IPS-15b (cell line): ENCODE data around the gene OLFML1.
"Not testable (repeated sequence)": the region's sequence is repeated elsewhere in the genome, so short reads cannot be mapped to it uniquely, and the experiment has no call there.

ENCODE experiments used
- H3K27me3 ChIP-seq: one replicate; pipeline ENCODE4 v1.6.1; 2013; ENCODE audit warnings: low read length; ENCODE audit not compliant: control insufficient read depth, insufficient read depth
- H3K36me3 ChIP-seq: one replicate; pipeline ENCODE4 v1.6.1; 2013; ENCODE audit warnings: low read length; ENCODE audit not compliant: control insufficient read depth, insufficient read depth
- H3K4me1 ChIP-seq: one replicate; pipeline ENCODE4 v1.6.1; 2013; ENCODE audit warnings: mild to moderate bottlenecking, low read length; ENCODE audit not compliant: control insufficient read depth, insufficient read depth
- H3K4me3 ChIP-seq: one replicate; pipeline ENCODE4 v1.5.1; 2013; ENCODE audit warnings: low read depth, low read length
- H3K9ac ChIP-seq: one replicate; pipeline ENCODE4 v1.6.1; 2013; ENCODE audit warnings: low read depth, mild to moderate bottlenecking, low read length
- H3K9me3 ChIP-seq: one replicate; pipeline ENCODE4 v1.6.1; 2013; ENCODE audit warnings: mild to moderate bottlenecking, low read length; ENCODE audit not compliant: control insufficient read depth, insufficient read depth

Gene OLFML1

DNA sequence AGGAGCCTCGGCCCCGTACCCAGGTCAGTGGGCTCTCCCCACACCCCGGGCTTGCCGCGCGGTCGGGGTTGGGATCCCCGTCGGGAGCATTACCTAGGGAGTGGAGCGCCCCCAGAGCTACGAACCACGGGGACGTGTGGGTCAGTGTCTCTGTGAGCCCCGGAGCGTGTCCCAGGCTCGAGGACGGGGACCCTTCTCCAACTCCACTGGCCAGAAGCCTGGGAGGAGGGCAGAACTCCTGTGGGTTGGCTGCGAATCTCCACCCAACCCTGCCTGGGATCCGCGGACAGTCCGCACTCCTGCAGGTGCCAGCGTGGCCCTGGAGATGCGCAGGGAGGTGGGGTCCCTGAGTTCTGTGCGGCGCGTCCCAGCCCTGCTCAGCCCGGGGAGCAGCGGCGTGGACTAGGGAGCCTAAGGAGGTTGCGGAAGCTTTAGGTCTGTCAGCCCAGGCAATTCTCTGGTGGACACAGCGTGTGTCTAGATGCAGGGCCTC lies 28.8 kb downstream of the OLFML1 start:
- H3K36me3 ChIP-seq = no peaks in the 10 kb centered on the region
- H3K9me3 ChIP-seq = no peaks in the 10 kb centered on the region
- peaks cover 5% of the 10 kb centered on the region for H3K4me1 ChIP-seq
- H3K27me3 ChIP-seq = peaks cover 16% of the 10 kb centered on the region
- peak overlapping the region; percentile 70 for H3K9ac ChIP-seq
- peak overlapping the region; percentile 85 for H3K4me3 ChIP-seq

DNA sequence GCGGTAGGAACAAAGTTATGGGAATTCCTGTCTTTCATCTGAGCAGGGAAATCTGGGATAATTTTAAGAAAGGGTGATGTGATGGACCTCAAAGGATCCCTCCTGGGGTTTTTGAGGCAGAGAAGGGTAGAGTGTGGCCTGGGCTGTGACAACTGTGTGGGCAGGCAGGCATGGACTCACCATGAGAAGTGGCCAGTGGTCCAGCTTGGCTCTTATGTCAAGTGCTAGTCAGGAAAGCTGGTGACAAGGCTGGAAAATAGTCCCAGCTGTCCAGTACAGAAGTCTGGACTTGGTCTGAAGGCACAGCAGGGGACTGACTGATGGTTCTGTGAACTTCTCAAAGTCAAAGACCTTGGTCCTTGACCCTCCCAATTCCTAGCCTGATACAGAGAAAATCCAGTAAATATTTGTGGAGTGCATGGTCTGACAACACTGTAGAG lies 30.2 kb downstream of the OLFML1 start:
- H3K9me3 ChIP-seq = no peaks in the 10 kb centered on the region
- peaks cover 5% of the 10 kb centered on the region for H3K4me1 ChIP-seq
- peaks cover 16% of the 10 kb centered on the region for H3K27me3 ChIP-seq
- H3K36me3 ChIP-seq = no peaks in the 10 kb centered on the region
- no peak overlapping the region for H3K9ac ChIP-seq
- H3K4me3 ChIP-seq = no peak overlapping the region

DNA sequence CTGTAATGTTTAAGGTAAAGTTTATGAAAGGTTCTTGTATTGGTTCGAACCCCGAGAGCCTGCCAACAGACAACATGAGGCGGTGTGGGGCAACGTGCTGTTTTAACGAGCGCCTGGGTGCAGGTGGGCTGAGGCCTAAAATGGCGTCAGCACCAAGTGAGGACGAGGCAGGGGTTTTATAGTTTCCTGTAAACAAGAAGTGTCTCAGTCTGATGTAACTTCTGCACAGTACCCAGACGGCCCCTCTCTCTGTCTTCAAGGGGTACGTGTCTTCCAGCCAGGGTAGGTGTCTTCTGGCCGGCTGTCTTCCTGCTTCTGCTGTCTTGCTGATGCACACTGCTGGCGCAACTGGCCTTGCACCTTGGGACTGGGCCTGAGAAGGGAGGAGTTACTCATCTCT lies 31.2 kb downstream of the OLFML1 start:
- H3K9ac ChIP-seq = no peak overlapping the region
- H3K27me3 ChIP-seq = peaks cover 16% of the 10 kb centered on the region
- H3K4me1 ChIP-seq = peaks cover 5% of the 10 kb centered on the region

DNA sequence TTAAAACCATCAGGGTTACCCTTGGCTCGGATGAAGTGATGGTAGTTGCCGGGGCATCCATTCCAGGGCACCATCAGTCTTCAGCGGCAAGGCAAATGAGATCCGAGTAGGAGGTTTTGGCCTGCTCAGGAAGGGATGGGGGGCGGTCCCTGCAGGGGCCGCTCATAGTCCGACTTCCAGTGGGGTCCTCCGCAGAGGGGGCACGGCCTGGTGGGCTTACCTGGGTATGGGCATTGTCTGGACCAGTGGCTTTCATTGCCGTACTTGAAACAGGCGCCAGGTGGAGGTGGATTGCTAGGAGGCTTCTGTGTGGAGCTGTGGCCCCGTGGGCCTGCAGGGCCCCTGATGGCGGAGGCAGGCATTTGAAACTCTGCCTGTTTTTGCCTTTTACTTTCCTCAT lies 32.4 kb downstream of the OLFML1 start:
- not testable (repeated sequence) for H3K36me3 ChIP-seq, H3K4me1 ChIP-seq, H3K9ac ChIP-seq, H3K4me3 ChIP-seq, H3K9me3 ChIP-seq
- H3K27me3 ChIP-seq = peaks cover 16% of the 10 kb centered on the region

More for the DNA sequence above, 31.2 kb downstream of the OLFML1 start:
- Histone ChIP-seq H3K36me3 (no peaks in the 10 kb centered on the region), H3K4me3 (no peak overlapping the region), H3K9me3 (no peaks in the 10 kb centered on the region)

DNA sequence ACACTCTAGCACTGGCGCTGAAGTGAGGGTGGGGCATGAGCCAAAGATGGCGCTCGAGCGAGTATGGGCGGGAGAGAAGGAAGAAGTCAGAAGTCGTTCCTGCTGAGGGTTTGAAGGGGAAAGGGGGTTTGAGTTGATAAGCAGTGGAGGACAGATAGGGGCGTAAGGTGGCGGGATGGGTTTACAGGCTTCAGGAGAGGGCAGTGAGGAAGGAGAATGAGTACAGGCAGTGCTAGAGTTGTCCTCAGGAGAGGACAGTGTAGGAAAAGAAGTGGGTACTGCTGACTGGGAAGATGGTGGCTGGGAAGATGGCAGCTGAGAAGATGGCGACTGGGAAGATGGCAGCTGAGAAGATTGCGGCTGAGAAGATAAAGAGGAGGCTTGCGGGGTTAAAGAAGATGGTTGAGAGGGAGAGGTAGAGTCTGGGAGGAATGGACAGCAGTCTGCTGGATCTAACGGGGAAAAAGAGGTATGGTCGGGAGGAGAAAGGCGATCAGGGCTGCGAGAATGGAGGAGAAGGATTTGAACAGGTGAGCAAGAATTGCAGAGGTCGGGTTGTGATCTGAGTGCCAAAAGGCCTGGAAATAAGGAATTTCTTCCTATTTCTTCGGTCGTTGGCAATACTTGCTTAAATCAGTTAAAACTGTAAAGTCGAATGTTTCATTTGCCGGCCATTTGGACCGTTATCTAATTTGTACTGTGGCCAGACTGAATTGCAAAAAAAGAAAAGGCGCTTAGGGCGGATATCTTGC lies 33.7 kb downstream of the OLFML1 start:
- no peaks in the 10 kb centered on the region for H3K9me3 ChIP-seq
- no peaks in the 10 kb centered on the region for H3K4me1 ChIP-seq
- H3K27me3 ChIP-seq = peaks cover 16% of the 10 kb centered on the region
- H3K36me3 ChIP-seq = no peaks in the 10 kb centered on the region
- no peak overlapping the region for H3K9ac ChIP-seq
- H3K4me3 ChIP-seq = no peak overlapping the region

DNA sequence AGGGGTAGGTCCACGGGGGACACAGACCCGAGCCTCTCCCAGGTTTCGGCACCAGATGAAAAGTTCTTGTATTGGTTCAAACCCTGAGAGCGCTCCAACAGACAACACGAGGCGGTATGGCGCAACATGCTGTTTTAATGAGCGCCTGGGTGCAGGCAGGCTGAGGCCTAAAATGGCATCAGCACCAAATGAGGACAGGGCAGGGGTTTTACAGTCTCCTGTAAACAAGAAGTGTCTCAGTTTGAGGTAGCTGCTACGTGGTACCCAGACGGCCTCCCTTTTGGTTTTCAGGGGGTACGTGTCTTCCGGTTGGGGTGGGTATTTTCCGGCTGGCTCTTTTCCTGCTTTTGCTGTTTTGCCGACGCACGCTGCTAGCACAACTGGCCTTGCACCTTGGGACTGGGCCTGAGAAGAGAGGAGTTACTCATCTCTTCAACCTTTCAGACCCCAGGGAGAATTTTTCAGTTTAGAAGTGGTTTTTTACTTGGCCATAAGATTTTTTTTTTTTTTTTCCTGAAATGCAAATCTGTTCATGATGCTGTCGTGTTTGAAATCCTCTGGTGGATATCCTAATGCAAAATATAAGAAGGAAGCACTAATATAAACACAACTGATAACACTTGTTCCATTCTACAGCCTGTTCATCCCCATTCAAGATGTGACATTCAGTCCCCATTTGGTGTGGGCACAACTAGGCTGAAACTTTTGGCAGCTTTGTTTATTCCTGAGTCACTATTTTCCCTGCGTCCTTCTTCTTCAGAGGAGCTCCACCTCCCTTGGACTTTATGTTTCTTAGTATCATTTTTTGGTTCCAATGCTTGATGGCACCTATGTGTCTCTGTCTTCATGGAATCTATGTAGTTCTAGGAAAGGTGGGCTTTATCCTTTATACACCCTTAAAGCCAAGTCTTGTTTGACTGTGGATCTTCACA lies 35.0 kb downstream of the OLFML1 start:
- Histone ChIP-seq H3K27me3 (peaks cover 4% of the 10 kb centered on the region), H3K4me1 (no peaks in the 10 kb centered on the region), H3K4me3 (no peak overlapping the region), H3K36me3 (no peaks in the 10 kb centered on the region), H3K9me3 (no peaks in the 10 kb centered on the region), H3K9ac (no peak overlapping the region)

DNA sequence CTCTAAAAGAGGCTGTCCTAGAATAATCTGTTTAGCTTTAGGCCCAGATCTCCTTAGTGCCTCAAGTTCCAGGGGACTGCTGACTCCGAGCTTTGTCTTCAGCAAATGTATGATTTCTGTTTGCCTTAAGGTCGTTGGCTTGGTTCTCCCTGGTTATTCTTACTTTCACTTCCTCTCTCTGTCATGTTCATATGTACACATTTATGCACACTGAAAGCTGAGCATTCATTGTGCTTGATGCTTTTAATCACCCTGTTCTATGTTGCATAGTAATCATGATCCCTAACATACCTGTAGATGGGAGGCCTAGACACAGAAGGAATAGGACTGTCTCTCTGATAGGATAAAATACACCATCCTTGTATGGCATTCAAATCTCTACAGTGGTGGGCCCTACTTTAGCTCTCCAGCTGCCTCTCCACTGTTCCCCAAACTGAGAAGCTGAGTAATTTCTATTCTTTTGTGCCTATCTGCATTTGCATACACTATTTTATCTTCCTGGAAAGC lies 35.7 kb downstream of the OLFML1 start:
- H3K4me3 ChIP-seq = no peak overlapping the region
- no peaks in the 10 kb centered on the region for H3K27me3 ChIP-seq
- no peaks in the 10 kb centered on the region for H3K9me3 ChIP-seq
- no peaks in the 10 kb centered on the region for H3K36me3 ChIP-seq
- no peak overlapping the region for H3K9ac ChIP-seq
- H3K4me1 ChIP-seq = no peaks in the 10 kb centered on the region

DNA sequence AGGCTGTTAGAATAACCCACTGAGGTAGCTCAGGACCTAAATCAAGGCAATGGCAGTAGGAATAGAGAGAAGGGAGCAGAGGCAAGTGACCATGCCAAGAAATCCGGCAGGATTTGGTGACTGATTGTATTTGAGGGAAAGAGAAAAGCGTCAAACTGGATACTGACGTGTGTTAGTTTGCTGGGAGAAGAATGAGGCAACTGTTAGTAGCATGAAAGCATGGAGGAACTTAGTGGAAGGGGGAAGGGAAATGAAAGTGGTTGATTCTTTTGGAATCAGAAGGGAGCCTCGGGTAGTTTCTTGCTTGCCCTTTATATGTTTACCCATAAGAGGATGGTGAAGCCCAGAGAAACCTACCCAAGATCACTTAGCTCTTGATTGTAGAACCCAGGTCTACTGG lies 36.8 kb downstream of the OLFML1 start:
- Histone ChIP-seq H3K9ac (no peak overlapping the region), H3K4me1 (no peaks in the 10 kb centered on the region)

DNA sequence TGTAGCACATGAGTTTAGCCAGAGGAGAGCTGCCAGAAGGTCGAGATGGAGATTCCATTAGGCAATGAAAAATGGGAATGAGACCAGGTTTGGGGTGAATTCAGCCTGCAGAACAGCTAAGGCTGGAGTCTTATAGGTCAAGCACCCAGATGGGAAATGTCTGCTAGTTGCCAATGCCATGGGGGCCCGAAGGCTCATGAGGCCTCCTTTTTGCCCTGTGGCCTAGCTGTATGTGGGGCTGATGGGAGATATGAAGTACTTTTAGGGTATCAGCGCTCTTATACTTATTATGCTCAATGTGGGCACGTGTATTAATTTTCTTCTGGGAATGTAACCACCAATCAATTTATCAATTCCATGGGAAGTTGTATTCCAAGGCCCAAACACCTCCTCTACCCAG lies 37.2 kb downstream of the OLFML1 start:
- no peaks in the 10 kb centered on the region for H3K9me3 ChIP-seq
- H3K27me3 ChIP-seq = no peaks in the 10 kb centered on the region
- H3K36me3 ChIP-seq = no peaks in the 10 kb centered on the region
- H3K9ac ChIP-seq = no peak overlapping the region
- no peak overlapping the region for H3K4me3 ChIP-seq
- no peaks in the 10 kb centered on the region for H3K4me1 ChIP-seq

More for the DNA sequence above, 36.8 kb downstream of the OLFML1 start:
- H3K4me3 ChIP-seq = no peak overlapping the region
- H3K9me3 ChIP-seq = no peaks in the 10 kb centered on the region
- H3K36me3 ChIP-seq = no peaks in the 10 kb centered on the region
- H3K27me3 ChIP-seq = no peaks in the 10 kb centered on the region

DNA sequence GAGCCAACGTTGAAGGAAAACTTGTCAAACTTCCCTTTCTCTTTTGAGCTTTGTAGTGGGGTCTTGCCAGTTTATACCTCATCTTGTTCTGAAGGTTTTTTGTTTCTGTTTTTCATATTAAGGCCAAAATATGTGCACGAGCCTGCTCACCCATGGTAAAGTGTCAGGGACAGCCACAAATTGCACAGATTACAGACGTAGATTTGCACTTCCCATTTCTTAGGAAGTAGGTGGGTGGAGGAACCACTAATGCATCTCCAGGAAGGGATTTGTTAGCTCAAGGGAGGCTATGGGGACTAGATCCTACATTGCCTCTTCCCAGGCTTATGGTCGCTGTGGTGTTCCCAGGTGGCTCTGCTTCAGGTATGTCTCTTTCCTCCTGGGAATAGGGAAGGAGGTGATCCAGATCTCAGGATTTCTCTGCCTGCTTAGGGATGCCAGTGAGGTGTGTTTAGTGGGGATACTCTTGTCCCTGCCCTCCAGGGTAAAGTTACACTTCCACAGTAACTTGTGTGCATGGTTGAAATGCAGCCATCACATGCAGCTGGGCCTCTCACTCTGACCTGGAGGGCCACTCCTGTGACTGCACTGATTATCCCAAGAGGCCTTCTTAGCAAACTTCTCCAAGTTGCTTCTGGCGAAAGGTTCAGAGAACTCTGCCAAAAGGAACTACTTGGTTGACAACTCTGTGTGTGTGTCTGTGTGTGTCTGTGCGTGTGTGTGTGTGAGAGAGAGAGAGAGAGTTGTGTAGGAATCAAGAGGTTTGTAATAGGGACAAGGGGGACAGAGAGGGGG lies 38.3 kb downstream of the OLFML1 start:
- H3K27me3 ChIP-seq = no peaks in the 10 kb centered on the region
- no peaks in the 10 kb centered on the region for H3K36me3 ChIP-seq
- no peak overlapping the region for H3K9ac ChIP-seq
- no peak overlapping the region for H3K4me3 ChIP-seq
- no peaks in the 10 kb centered on the region for H3K4me1 ChIP-seq
- no peaks in the 10 kb centered on the region for H3K9me3 ChIP-seq
